HG03442 (cell line): Measurements from ENCODE around the gene SPATA6L.
A peak's percentile ranks its signal among the peaks of the same experiment; 100 is the strongest.
"Not testable (repeated sequence)": the region's sequence is repeated elsewhere in the genome, so short reads cannot be mapped to it uniquely, and the experiment has no call there.

Experiments used
- ATAC-seq: cut with Tn5 transposase; IDR thresholded peaks from one replicate; pipeline ENCODE4 v1.9.1; 2021; ENCODE audit warnings: mild to moderate bottlenecking, moderate library complexity; ENCODE audit not compliant: unreplicated experiment

SPATA6L gene

GRCh38 chr9:4678679-4679267 is 12.5 kb upstream of the SPATA6L start:
- ATAC-seq: no peak

- no peak for ATAC-seq
Observed at GRCh38 chr9:4677392-4677791, 11.1 kb upstream of the SPATA6L start.

- ATAC-seq: no peak
Observed at GRCh38 chr9:4674783-4675182, 8.5 kb upstream of the SPATA6L start.

- ATAC-seq: no peak
Observed at GRCh38 chr9:4671737-4672136, 5.5 kb upstream of the SPATA6L start.

- ATAC-seq: no peak
Observed at GRCh38 chr9:4670591-4670990, 4.3 kb upstream of the SPATA6L start.

- ATAC-seq: no peak
Observed at GRCh38 chr9:4669890-4670289, 3.6 kb upstream of the SPATA6L start.

- ATAC-seq: no peak
Observed at GRCh38 chr9:4668604-4669003, 2.3 kb upstream of the SPATA6L start.

- ATAC-seq: no peak
Observed at GRCh38 chr9:4667681-4668080, 1.4 kb upstream of the SPATA6L start.

- ATAC-seq: no peak
Observed at GRCh38 chr9:4665357-4665756, 923 bp downstream of the SPATA6L start.

GRCh38 chr9:4663956-4664355 is 2.3 kb downstream of the SPATA6L start:
- no peak for ATAC-seq

- ATAC-seq: no peak
Observed at GRCh38 chr9:4662989-4663792, 3.1 kb downstream of the SPATA6L start.

GRCh38 chr9:4662108-4662988 is 3.9 kb downstream of the SPATA6L start, which contains the start of gene PLPP6:
Gene PLPP6, plus strand, starts transcription at chr9:4662294. Its CDS starts 82 bp downstream, at chr9:4662376.
- peak; percentile 80 for ATAC-seq

- ATAC-seq: no peak
Observed at GRCh38 chr9:4661611-4662010, 4.7 kb downstream of the SPATA6L start.

- no peak for ATAC-seq
Observed at GRCh38 chr9:4661165-4661564, 5.1 kb downstream of the SPATA6L start.

GRCh38 chr9:4660665-4661064 is 5.6 kb downstream of the SPATA6L start:
- not testable (repeated sequence) for ATAC-seq

- ATAC-seq: no peak
Observed at GRCh38 chr9:4657426-4658159, 8.7 kb downstream of the SPATA6L start.

GRCh38 chr9:4656621-4657020 is 9.7 kb downstream of the SPATA6L start:
- no peak for ATAC-seq

GRCh38 chr9:4656196-4656595 is 10.1 kb downstream of the SPATA6L start:
- ATAC-seq: not testable (repeated sequence)

GRCh38 chr9:4654538-4654937 is 11.7 kb downstream of the SPATA6L start:
- ATAC-seq: no peak

- no peak for ATAC-seq
Observed at GRCh38 chr9:4654084-4654483, 12.2 kb downstream of the SPATA6L start.

- ATAC-seq: no peak
Observed at GRCh38 chr9:4642351-4642750, 23.9 kb downstream of the SPATA6L start.
